CD8-positive, alpha-beta memory T cell (primary cell): Measurements from ENCODE around the gene UGT1A4. TPM values are rescaled to one million over a fixed set of nuclear protein-coding genes. Genes with fewer than 3 reads are reported as not detected.
"Not testable (repeated sequence)": the region's sequence is repeated elsewhere in the genome, so short reads cannot be mapped to it uniquely, and the experiment has no call there.

ENCODE experiments used
- CTCF ChIA-PET: fragments of 350-600 bp; sonication (Branson Sonifier 250); formaldehyde crosslinking; loops from one replicate; lab custom pipeline; 2021; ENCODE audit warnings: antibody characterized with exemption; lab: Charles Lee
- POLR2A ChIA-PET: fragments of 350-600 bp; sonication (Branson Sonifier 250); formaldehyde crosslinking; loops from one replicate; lab custom pipeline; 2021; ENCODE audit warnings: antibody characterized with exemption; lab: Charles Lee
- DNase-seq, 5 donors: peaks; one replicate each; pipeline versions ENCODE4 v3.0.0 to v3.0.0-alpha.2; 2020 to 2022; ENCODE audit warnings: mixed read lengths in 1 of 5
- H3K27ac ChIP-seq: one replicate; pipeline ENCODE4 v1.7.0; 2013; ENCODE audit warnings: low read depth, mild to moderate bottlenecking, low read length, moderate library complexity
- H3K27me3 ChIP-seq: 2 replicates; pipeline ENCODE4 v1.7.0; 2013; ENCODE audit warnings: low read length, mild to moderate bottlenecking; ENCODE audit not compliant: insufficient read depth, poor library complexity, severe bottlenecking
- H3K36me3 ChIP-seq: 2 replicates; pipeline ENCODE4 v1.7.0; 2013; ENCODE audit warnings: mild to moderate bottlenecking, low read length, moderate library complexity; ENCODE audit not compliant: insufficient read depth
- H3K4me1 ChIP-seq: 2 replicates; pipeline ENCODE4 v1.7.0; 2013; ENCODE audit warnings: mild to moderate bottlenecking, low read length, moderate library complexity; ENCODE audit not compliant: insufficient read depth
- H3K4me3 ChIP-seq: 2 replicates; pipeline ENCODE4 v1.7.0; 2013; ENCODE audit warnings: mild to moderate bottlenecking, low read length
- H3K9me3 ChIP-seq: 2 replicates; pipeline ENCODE4 v1.7.0; 2013; ENCODE audit warnings: mild to moderate bottlenecking, low read length
- H3K27ac Mint-ChIP-seq, 8 donors: one replicate each; pipeline ENCODE4 v1.8.0; 2020 to 2021; ENCODE audit warnings: mixed read lengths in 8 of 8, mild to moderate bottlenecking in 6 of 8, inconsistent platforms in 3 of 8, moderate library complexity in 3 of 8
- H3K27me3 Mint-ChIP-seq, 2 donors: one replicate each; pipeline ENCODE4 v1.8.0; 2020 to 2021; ENCODE audit warnings: mixed read lengths in 2 of 2, mild to moderate bottlenecking in 1 of 2, moderate library complexity in 1 of 2
- H3K36me3 Mint-ChIP-seq, 3 donors: one replicate each; pipeline ENCODE4 v1.8.0; 2020 to 2021; ENCODE audit warnings: mixed read lengths in 3 of 3, inconsistent platforms in 1 of 3, mild to moderate bottlenecking in 1 of 3
- H3K4me1 Mint-ChIP-seq, 3 donors: one replicate each; pipeline ENCODE4 v1.8.0; 2020 to 2021; ENCODE audit warnings: mixed read lengths in 3 of 3, inconsistent platforms in 1 of 3, mild to moderate bottlenecking in 1 of 3
- H3K4me3 Mint-ChIP-seq, 7 donors: one replicate each; pipeline ENCODE4 v1.8.0; 2020 to 2021; ENCODE audit warnings: mixed read lengths in 7 of 7, mild to moderate bottlenecking in 6 of 7, moderate library complexity in 4 of 7, inconsistent platforms in 2 of 7
- H3K9me3 Mint-ChIP-seq, 5 donors: one replicate each; pipeline ENCODE4 v1.8.0; 2020 to 2022; ENCODE audit warnings: mixed read lengths in 5 of 5, mild to moderate bottlenecking in 3 of 5, moderate library complexity in 2 of 5, inconsistent platforms in 1 of 5
- polyA plus RNA-seq: library from polyadenylated mRNA; unstranded; fragments of 300-500 nt; fragmentation: Illumina TruSeq; gene quantifications from one replicate; pipeline ENCODE4 v1.2.3, GENCODE V29; 2021
- total RNA-seq, 2 experiments: library from RNA; stranded (reverse); gene quantifications; one replicate each; pipeline ENCODE4 v1.2.3, GENCODE V29; 2021

The UGT1A4 gene
- total and polyA plus RNA-seq, 3 experiments from 2014 or later: not detected

GRCh38 chr2:233714121-233714520, 4.4 kb upstream of the UGT1A4 start:
- H3K27ac Mint-ChIP-seq: no peak overlapping the region

GRCh38 chr2:233728723-233729301, 10.3 kb downstream of the UGT1A4 start, which contains the start of gene UGT1A3:
TSS of gene UGT1A3 (plus strand) at chr2:233729042. CDS start at chr2:233729127, 85 bp downstream.
- H3K27ac ChIP-seq: no peak within 1 kb of the TSS
- no peaks in the 10 kb centered on the region for H3K4me1 ChIP-seq
- H3K27me3 ChIP-seq: no peaks in the 10 kb centered on the region
- H3K9me3 ChIP-seq: no peaks in the 10 kb centered on the region
- H3K4me3 ChIP-seq: no peak within 1 kb of the TSS
- Mint-ChIP-seq H3K4me1 (no peaks in the 10 kb centered on the region), H3K27me3 (peaks cover 14 to 33% of the 10 kb centered on the region in 2 donors), H3K36me3 (no peaks in the 10 kb centered on the region), H3K27ac (no peak within 1 kb of the TSS), H3K9me3 (peaks cover 0 to 3% (median 0%) of the 10 kb centered on the region in 5 donors), H3K4me3 (no peak within 1 kb of the TSS)
- no peaks in the 10 kb centered on the region for H3K36me3 ChIP-seq
- no peak for DNase-seq
- CTCF ChIA-PET: interaction anchor here (0.7 kb wide), 1 partner anchor 17 kb away, joined by 3 read pairs; no protein-coding TSS in a partner anchor
- POLR2A ChIA-PET: no interaction called here

More at GRCh38 chr2:233714121-233714520, 4.4 kb upstream of the UGT1A4 start:
- ChIA-PET CTCF (no interaction called here), POLR2A (no interaction called here)
- no peak overlapping the region for H3K4me3 ChIP-seq
- DNase-seq: no peak
- no peaks in the 10 kb centered on the region for H3K27me3 ChIP-seq
- H3K27ac ChIP-seq: no peak overlapping the region
- Mint-ChIP-seq H3K4me3 (no peak overlapping the region), H3K4me1 (no peaks in the 10 kb centered on the region), H3K36me3 (no peaks in the 10 kb centered on the region), H3K9me3 (no peaks in the 10 kb centered on the region), H3K27me3 (peaks cover 17 to 73% of the 10 kb centered on the region in 2 donors)
- no peaks in the 10 kb centered on the region for H3K9me3 ChIP-seq
- H3K36me3 ChIP-seq: no peaks in the 10 kb centered on the region
- H3K4me1 ChIP-seq: no peaks in the 10 kb centered on the region

- H3K27me3 ChIP-seq, H3K27ac Mint-ChIP-seq, H3K4me3 Mint-ChIP-seq, H3K36me3 ChIP-seq, H3K9me3 ChIP-seq, H3K36me3 Mint-ChIP-seq, POLR2A ChIA-PET, H3K27ac ChIP-seq, H3K4me1 ChIP-seq, H3K4me3 ChIP-seq, H3K9me3 Mint-ChIP-seq, H3K4me1 Mint-ChIP-seq, CTCF ChIA-PET, DNase-seq: not testable (repeated sequence)
- peaks cover 32 to 47% of the 10 kb centered on the region in 2 donors for H3K27me3 Mint-ChIP-seq
Measured at GRCh38 chr2:233736868-233737653, 18.5 kb downstream of the UGT1A4 start.

- Histone ChIP-seq H3K9me3 (no peaks in the 10 kb centered on the region), H3K36me3 (no peaks in the 10 kb centered on the region), H3K4me3 (no peak overlapping the region), H3K27me3 (no peaks in the 10 kb centered on the region), H3K4me1 (no peaks in the 10 kb centered on the region), H3K27ac (no peak overlapping the region)
- H3K27me3 Mint-ChIP-seq: peaks cover 21 to 48% of the 10 kb centered on the region in 2 donors
- H3K9me3 Mint-ChIP-seq: no peaks in the 10 kb centered on the region
- ChIA-PET POLR2A (no interaction called here), CTCF (no interaction called here)
- peaks cover 0 to 4% (median 2%) of the 10 kb centered on the region in 3 donors for H3K36me3 Mint-ChIP-seq
- no peak for DNase-seq
- no peak overlapping the region for H3K27ac Mint-ChIP-seq
- no peaks in the 10 kb centered on the region for H3K4me1 Mint-ChIP-seq
- no peak overlapping the region for H3K4me3 Mint-ChIP-seq
Measured at GRCh38 chr2:233740870-233741269, 22.3 kb downstream of the UGT1A4 start.

GRCh38 chr2:233743464-233744259, 25.1 kb downstream of the UGT1A4 start:
- Histone ChIP-seq H3K4me1 (no peaks in the 10 kb centered on the region), H3K9me3 (no peaks in the 10 kb centered on the region), H3K27me3 (no peaks in the 10 kb centered on the region), H3K4me3 (no peak overlapping the region), H3K27ac (no peak overlapping the region), H3K36me3 (no peaks in the 10 kb centered on the region)
- Mint-ChIP-seq H3K4me3 (no peak overlapping the region), H3K27me3 (peaks cover 21 to 50% of the 10 kb centered on the region in 2 donors), H3K36me3 (no peaks in the 10 kb centered on the region), H3K27ac (no peak overlapping the region), H3K9me3 (no peaks in the 10 kb centered on the region), H3K4me1 (no peaks in the 10 kb centered on the region)
- ChIA-PET POLR2A (no interaction called here), CTCF (no interaction called here)
- no peak for DNase-seq

GRCh38 chr2:233745073-233745755, 26.7 kb downstream of the UGT1A4 start:
- Histone ChIP-seq H3K9me3 (no peaks in the 10 kb centered on the region), H3K4me1 (no peaks in the 10 kb centered on the region), H3K4me3 (no peak overlapping the region), H3K36me3 (no peaks in the 10 kb centered on the region), H3K27ac (no peak overlapping the region), H3K27me3 (no peaks in the 10 kb centered on the region)
- Mint-ChIP-seq H3K4me1 (no peaks in the 10 kb centered on the region), H3K27ac (no peak overlapping the region), H3K4me3 (no peak overlapping the region), H3K36me3 (no peaks in the 10 kb centered on the region), H3K9me3 (peaks cover 0 to 5% (median 4%) of the 10 kb centered on the region in 5 donors), H3K27me3 (peaks cover 18 to 55% of the 10 kb centered on the region in 2 donors)
- no peak for DNase-seq
- ChIA-PET POLR2A (no interaction called here), CTCF (no interaction called here)

GRCh38 chr2:233745838-233746237, 27.3 kb downstream of the UGT1A4 start:
- H3K27me3 Mint-ChIP-seq: peaks cover 18 to 55% of the 10 kb centered on the region in 2 donors
- H3K9me3 Mint-ChIP-seq, H3K4me3 ChIP-seq, DNase-seq, H3K36me3 Mint-ChIP-seq, CTCF ChIA-PET, H3K4me1 ChIP-seq, H3K4me3 Mint-ChIP-seq, POLR2A ChIA-PET, H3K27ac ChIP-seq, H3K27ac Mint-ChIP-seq, H3K36me3 ChIP-seq, H3K4me1 Mint-ChIP-seq, H3K27me3 ChIP-seq, H3K9me3 ChIP-seq: not testable (repeated sequence)
